Activated naive CD8-positive, alpha-beta T cell (primary cell): ENCODE measurements around the gene ZMPSTE24.
"Not testable (repeated sequence)": the region's sequence is repeated elsewhere in the genome, so short reads cannot be mapped to it uniquely, and the experiment has no call there.

Source experiments
- H3K27ac Mint-ChIP-seq: one replicate; pipeline ENCODE4 v1.8.0; 2021; ENCODE audit warnings: mixed read lengths
- H3K27me3 Mint-ChIP-seq: one replicate; pipeline ENCODE4 v1.8.0; 2021; ENCODE audit warnings: mixed read lengths
- H3K36me3 Mint-ChIP-seq: one replicate; pipeline ENCODE4 v1.8.0; 2021; ENCODE audit warnings: mixed read lengths
- H3K4me1 Mint-ChIP-seq: one replicate; pipeline ENCODE4 v1.8.0; 2021; ENCODE audit warnings: low read depth, mixed read lengths
- H3K4me3 Mint-ChIP-seq: one replicate; pipeline ENCODE4 v1.8.0; 2021; ENCODE audit warnings: mild to moderate bottlenecking, mixed read lengths
- H3K9me3 Mint-ChIP-seq: one replicate; pipeline ENCODE4 v1.8.0; 2021; ENCODE audit warnings: low read depth, mixed read lengths

ZMPSTE24 gene

GRCh38 chr1:40257688-40258444 is at the start of gene ZMPSTE24:
ZMPSTE24 (plus strand) TSS chr1:40258236; CDS start chr1:40258272, 36 bp downstream.
- peaks cover 15% of the 10 kb centered on the region for H3K36me3 Mint-ChIP-seq
- H3K27ac Mint-ChIP-seq = peak within 1 kb of the TSS; percentile 100
- no peaks in the 10 kb centered on the region for H3K9me3 Mint-ChIP-seq
- peaks cover 52% of the 10 kb centered on the region for H3K4me1 Mint-ChIP-seq
- peak within 1 kb of the TSS; percentile 98 for H3K4me3 Mint-ChIP-seq
- no peaks in the 10 kb centered on the region for H3K27me3 Mint-ChIP-seq

GRCh38 chr1:40210511-40211204 is 47.4 kb upstream of the ZMPSTE24 start:
- peaks cover 11% of the 10 kb centered on the region for H3K4me1 Mint-ChIP-seq
- no peak overlapping the region for H3K4me3 Mint-ChIP-seq
- no peaks in the 10 kb centered on the region for H3K9me3 Mint-ChIP-seq
- no peaks in the 10 kb centered on the region for H3K27me3 Mint-ChIP-seq
- peaks cover 13% of the 10 kb centered on the region for H3K36me3 Mint-ChIP-seq
- no peak overlapping the region for H3K27ac Mint-ChIP-seq

- Mint-ChIP-seq H3K36me3 (no peaks in the 10 kb centered on the region), H3K4me3 (no peak overlapping the region), H3K27ac (no peak overlapping the region), H3K9me3 (no peaks in the 10 kb centered on the region), H3K27me3 (no peaks in the 10 kb centered on the region), H3K4me1 (peaks cover 15% of the 10 kb centered on the region)
These were observed 39.7 kb upstream of the ZMPSTE24 start for GRCh38 chr1:40218333-40218732.

GRCh38 chr1:40221471-40221905 is 36.5 kb upstream of the ZMPSTE24 start:
- H3K4me3 Mint-ChIP-seq, H3K27me3 Mint-ChIP-seq, H3K27ac Mint-ChIP-seq, H3K9me3 Mint-ChIP-seq, H3K36me3 Mint-ChIP-seq: not testable (repeated sequence)
- H3K4me1 Mint-ChIP-seq = peaks cover 11% of the 10 kb centered on the region

GRCh38 chr1:40221977-40222772 is 35.9 kb upstream of the ZMPSTE24 start:
- H3K36me3 Mint-ChIP-seq = peaks cover 3% of the 10 kb centered on the region

GRCh38 chr1:40224040-40224439 is 34.0 kb upstream of the ZMPSTE24 start:
- no peak overlapping the region for H3K27ac Mint-ChIP-seq
- no peak overlapping the region for H3K4me3 Mint-ChIP-seq
- peaks cover 10% of the 10 kb centered on the region for H3K4me1 Mint-ChIP-seq
- H3K27me3 Mint-ChIP-seq = no peaks in the 10 kb centered on the region
- H3K36me3 Mint-ChIP-seq = peaks cover 5% of the 10 kb centered on the region
- H3K9me3 Mint-ChIP-seq = no peaks in the 10 kb centered on the region

More at GRCh38 chr1:40221977-40222772, 35.9 kb upstream of the ZMPSTE24 start:
- Mint-ChIP-seq H3K9me3 (no peaks in the 10 kb centered on the region), H3K27me3 (no peaks in the 10 kb centered on the region), H3K27ac (peak overlapping the region; percentile 46), H3K4me3 (no peak overlapping the region), H3K4me1 (peaks cover 10% of the 10 kb centered on the region)

- Mint-ChIP-seq H3K9me3 (no peaks in the 10 kb centered on the region), H3K36me3 (peaks cover 10% of the 10 kb centered on the region), H3K4me1 (peaks cover 14% of the 10 kb centered on the region), H3K27me3 (no peaks in the 10 kb centered on the region), H3K4me3 (no peak overlapping the region), H3K27ac (no peak overlapping the region)
These were observed 31.8 kb upstream of the ZMPSTE24 start for GRCh38 chr1:40226192-40226591.

GRCh38 chr1:40232444-40232843 is 25.6 kb upstream of the ZMPSTE24 start:
- H3K9me3 Mint-ChIP-seq = no peaks in the 10 kb centered on the region
- H3K4me3 Mint-ChIP-seq = no peak overlapping the region
- H3K27ac Mint-ChIP-seq = no peak overlapping the region
- H3K36me3 Mint-ChIP-seq = peaks cover 33% of the 10 kb centered on the region
- H3K27me3 Mint-ChIP-seq = no peaks in the 10 kb centered on the region
- peaks cover 17% of the 10 kb centered on the region for H3K4me1 Mint-ChIP-seq

GRCh38 chr1:40239626-40240025 is 18.4 kb upstream of the ZMPSTE24 start:
- Mint-ChIP-seq H3K4me1 (peaks cover 18% of the 10 kb centered on the region), H3K4me3 (no peak overlapping the region), H3K27ac (no peak overlapping the region), H3K27me3 (no peaks in the 10 kb centered on the region), H3K36me3 (peaks cover 33% of the 10 kb centered on the region), H3K9me3 (no peaks in the 10 kb centered on the region)

- H3K36me3 Mint-ChIP-seq = peaks cover 31% of the 10 kb centered on the region
- no peak overlapping the region for H3K27ac Mint-ChIP-seq
- no peaks in the 10 kb centered on the region for H3K27me3 Mint-ChIP-seq
- no peaks in the 10 kb centered on the region for H3K9me3 Mint-ChIP-seq
- H3K4me1 Mint-ChIP-seq = peaks cover 20% of the 10 kb centered on the region
- H3K4me3 Mint-ChIP-seq = no peak overlapping the region
These were observed 17.6 kb upstream of the ZMPSTE24 start for GRCh38 chr1:40240390-40240789.

GRCh38 chr1:40241362-40241761 is 16.7 kb upstream of the ZMPSTE24 start:
- peaks cover 25% of the 10 kb centered on the region for H3K36me3 Mint-ChIP-seq
- H3K27ac Mint-ChIP-seq = peak overlapping the region; percentile 78
- peaks cover 20% of the 10 kb centered on the region for H3K4me1 Mint-ChIP-seq
- H3K9me3 Mint-ChIP-seq = no peaks in the 10 kb centered on the region
- peak overlapping the region; percentile 40 for H3K4me3 Mint-ChIP-seq
- H3K27me3 Mint-ChIP-seq = no peaks in the 10 kb centered on the region

GRCh38 chr1:40243351-40243750 is 14.7 kb upstream of the ZMPSTE24 start:
- Mint-ChIP-seq H3K4me1 (peaks cover 16% of the 10 kb centered on the region), H3K36me3 (peaks cover 10% of the 10 kb centered on the region), H3K4me3 (no peak overlapping the region)

GRCh38 chr1:40244138-40244744 is 13.8 kb upstream of the ZMPSTE24 start:
- no peaks in the 10 kb centered on the region for H3K9me3 Mint-ChIP-seq
- H3K36me3 Mint-ChIP-seq = peaks cover under 1% of the 10 kb centered on the region
- peaks cover 16% of the 10 kb centered on the region for H3K4me1 Mint-ChIP-seq
- H3K4me3 Mint-ChIP-seq = no peak overlapping the region
- no peaks in the 10 kb centered on the region for H3K27me3 Mint-ChIP-seq
- no peak overlapping the region for H3K27ac Mint-ChIP-seq

More at GRCh38 chr1:40243351-40243750, 14.7 kb upstream of the ZMPSTE24 start:
- Mint-ChIP-seq H3K27ac (no peak overlapping the region), H3K9me3 (no peaks in the 10 kb centered on the region), H3K27me3 (no peaks in the 10 kb centered on the region)

- H3K9me3 Mint-ChIP-seq = no peaks in the 10 kb centered on the region
These were observed 12.3 kb upstream of the ZMPSTE24 start for GRCh38 chr1:40245686-40246085.

More at GRCh38 chr1:40245686-40246085, 12.3 kb upstream of the ZMPSTE24 start:
- no peak overlapping the region for H3K27ac Mint-ChIP-seq
- no peaks in the 10 kb centered on the region for H3K36me3 Mint-ChIP-seq
- no peaks in the 10 kb centered on the region for H3K27me3 Mint-ChIP-seq
- H3K4me3 Mint-ChIP-seq = no peak overlapping the region
- peaks cover 16% of the 10 kb centered on the region for H3K4me1 Mint-ChIP-seq
